Hepatocyte (in vitro differentiated cells): ENCODE measurements around the gene CCNDBP1. TPM values are rescaled to one million over a fixed set of nuclear protein-coding genes. Genes with fewer than 3 reads are reported as not detected.
"Not testable (repeated sequence)": the region's sequence is repeated elsewhere in the genome, so short reads cannot be mapped to it uniquely, and the experiment has no call there.

Experiments used
- DNase-seq: peaks from one replicate; pipeline ENCODE4 v3.0.0-alpha.2; 2016; ENCODE audit warnings: low spot score
- H2AFZ ChIP-seq: fragments of 200-600 bp; sonication (generic); 2 replicates; pipeline ENCODE4 v1.6.0; 2016; ENCODE audit warnings: antibody characterized with exemption, mild to moderate bottlenecking
- H3K27ac ChIP-seq: fragments of 200-600 bp; sonication (generic); 2 replicates; pipeline ENCODE4 v1.5.1; 2016; ENCODE audit warnings: mild to moderate bottlenecking
- H3K27me3 ChIP-seq: fragments of 200-600 bp; sonication (generic); 2 replicates; pipeline ENCODE4 v1.6.1; 2016
- H3K36me3 ChIP-seq: fragments of 200-600 bp; sonication (generic); replicated peaks from 2 replicates; pipeline ENCODE4 v1.5.1; 2016; ENCODE audit warnings: low read depth; ENCODE audit not compliant: insufficient read depth
- H3K4me1 ChIP-seq: fragments of 200-600 bp; sonication (generic); 2 replicates; pipeline ENCODE4 v1.5.1; 2016; ENCODE audit warnings: mild to moderate bottlenecking, moderate library complexity; ENCODE audit not compliant: insufficient read depth
- H3K4me2 ChIP-seq: fragments of 200-600 bp; sonication (generic); 2 replicates; pipeline ENCODE4 v1.6.0; 2016
- H3K4me3 ChIP-seq: fragments of 200-600 bp; sonication (generic); 2 replicates; pipeline ENCODE4 v1.5.1; 2016; ENCODE audit warnings: mild to moderate bottlenecking
- H3K79me2 ChIP-seq: fragments of 200-600 bp; sonication (generic); 2 replicates; pipeline ENCODE4 v1.6.0; 2017; ENCODE audit warnings: mild to moderate bottlenecking
- H3K9me2 ChIP-seq: fragments of 200-600 bp; sonication (generic); replicated peaks from 2 replicates; pipeline ENCODE4 v1.6.0; 2017; ENCODE audit warnings: mild to moderate bottlenecking; ENCODE audit not compliant: insufficient read depth
- H3K9me3 ChIP-seq: fragments of 200-600 bp; sonication (generic); 2 replicates; pipeline ENCODE4 v1.5.1; 2016; ENCODE audit warnings: low read depth, mild to moderate bottlenecking
- H4K20me1 ChIP-seq: fragments of 200-600 bp; sonication (generic); 2 replicates; pipeline ENCODE4 v1.6.0; 2016; ENCODE audit warnings: mild to moderate bottlenecking; ENCODE audit not compliant: insufficient read depth, poor library complexity, severe bottlenecking
- CTCF ChIP-seq: fragments of 200-600 bp; sonication (generic); IDR thresholded peaks from 2 replicates; pipeline ENCODE4 v1.5.1; 2016; ENCODE audit warnings: antibody characterized with exemption, mild to moderate bottlenecking; ENCODE audit not compliant: poor library complexity
- EZH2 ChIP-seq: fragments of 200-600 bp; sonication (generic); IDR thresholded peaks from 2 replicates; pipeline ENCODE4 v1.6.1; 2016; ENCODE audit warnings: antibody characterized with exemption, mild to moderate bottlenecking, borderline replicate concordance
- EZH2phosphoT487 ChIP-seq: fragments of 200-600 bp; sonication (generic); IDR thresholded peaks from one replicate; pipeline ENCODE4 v1.6.1; 2018; ENCODE audit warnings: antibody characterized with exemption, mild to moderate bottlenecking, low read depth, moderate library complexity; ENCODE audit not compliant: unreplicated experiment, severe bottlenecking
- WGBS: methylation state at CpG from one replicate; pipeline ENCODE4 v1.1.6; 2016; ENCODE audit warnings: low lambda C conversion rate; ENCODE audit errors: missing lambda C conversion rate; 5-methylcytosine and 5-hydroxymethylcytosine counted together
- polyA plus RNA-seq: library from polyadenylated mRNA; unstranded; fragments of >200 nt; fragmentation: Nextera tagmentation; extraction: Ambion mirVana; gene quantifications from 2 replicates; pipeline ENCODE4 v1.2.1, GENCODE V29; 2016
- total RNA-seq: library from RNA; depleted of rRNA; stranded (reverse); fragments of >200 nt; gene quantifications from 2 replicates; pipeline ENCODE4 v1.2.3, GENCODE V29; 2014

Gene CCNDBP1
- total and polyA plus RNA-seq, 2 experiments from 2014 or later: 53.5 to 60.3 TPM

- no peak for DNase-seq
- Histone ChIP-seq H3K79me2 (no peaks in the 10 kb centered on the region), H4K20me1 (no peaks in the 10 kb centered on the region), H3K9me2 (no peaks in the 10 kb centered on the region), H3K9me3 (no peaks in the 10 kb centered on the region), H3K4me1 (no peaks in the 10 kb centered on the region), H3K36me3 (no peaks in the 10 kb centered on the region), H3K4me3 (no peak overlapping the region), H3K27ac (no peak overlapping the region), H3K4me2 (no peak overlapping the region), H2AFZ (no peak overlapping the region), H3K27me3 (no peaks in the 10 kb centered on the region)
- TF ChIP-seq EZH2phosphoT487 (no peak), EZH2 (no peak), CTCF (no peak)
Measured at GRCh38 chr15:43153269-43153668, 31.9 kb upstream of the CCNDBP1 start.

GRCh38 chr15:43165801-43166325, 19.3 kb upstream of the CCNDBP1 start:
- peaks cover 3% of the 10 kb centered on the region for H3K36me3 ChIP-seq
- no peaks in the 10 kb centered on the region for H3K9me2 ChIP-seq
- 89% methylated on average over 2 of the region's 2 CpGs for whole genome bisulfite sequencing
- no peaks in the 10 kb centered on the region for H3K9me3 ChIP-seq
- no peaks in the 10 kb centered on the region for H3K4me1 ChIP-seq
- no peaks in the 10 kb centered on the region for H4K20me1 ChIP-seq
- no peaks in the 10 kb centered on the region for H3K27me3 ChIP-seq
- no peaks in the 10 kb centered on the region for H3K79me2 ChIP-seq
- TF ChIP-seq EZH2 (no peak), EZH2phosphoT487 (no peak), CTCF (no peak)
- no peak overlapping the region for H3K27ac ChIP-seq
- no peak overlapping the region for H2AFZ ChIP-seq
- H3K4me2 ChIP-seq: no peak overlapping the region
- DNase-seq: no peak
- no peak overlapping the region for H3K4me3 ChIP-seq

- not testable (repeated sequence) for H2AFZ ChIP-seq, H3K4me2 ChIP-seq, H3K79me2 ChIP-seq, DNase-seq, H3K27ac ChIP-seq, H3K9me3 ChIP-seq, H3K36me3 ChIP-seq, H4K20me1 ChIP-seq, H3K4me1 ChIP-seq, H3K4me3 ChIP-seq, H3K9me2 ChIP-seq, H3K27me3 ChIP-seq
- WGBS: 89% methylated on average over 5 of the region's 28 CpGs
Measured at GRCh38 chr15:43167261-43167660, 17.9 kb upstream of the CCNDBP1 start.

- H3K36me3 ChIP-seq: peaks cover 3% of the 10 kb centered on the region
- 73% methylated on average over 2 of the region's 2 CpGs for WGBS
- H2AFZ ChIP-seq: no peak overlapping the region
- H4K20me1 ChIP-seq: no peaks in the 10 kb centered on the region
- no peak overlapping the region for H3K4me2 ChIP-seq
- H3K27ac ChIP-seq: no peak overlapping the region
- H3K27me3 ChIP-seq: no peaks in the 10 kb centered on the region
- H3K9me3 ChIP-seq: no peaks in the 10 kb centered on the region
- no peak for DNase-seq
- no peaks in the 10 kb centered on the region for H3K79me2 ChIP-seq
- H3K4me3 ChIP-seq: no peak overlapping the region
- no peak for TF ChIP-seq CTCF
- no peak for TF ChIP-seq EZH2phosphoT487
- no peak for TF ChIP-seq EZH2
- no peaks in the 10 kb centered on the region for H3K4me1 ChIP-seq
- no peaks in the 10 kb centered on the region for H3K9me2 ChIP-seq
Measured at GRCh38 chr15:43168192-43169107, 16.8 kb upstream of the CCNDBP1 start.
